HCT116 (cell line): ENCODE results near the gene TFDP1. TPM values are rescaled to one million over a fixed set of nuclear protein-coding genes. Genes with fewer than 3 reads are reported as not detected.

Source experiments
- total RNA-seq: library from RNA; stranded (reverse); gene quantifications from one replicate; pipeline ENCODE4 v1.2.1, GENCODE V29; 2021; ENCODE audit not compliant: unreplicated experiment

TFDP1 gene
- total RNA-seq, 1 experiment from 2014 or later = 169 TPM

Other genes starting within 250 kb of the TFDP1 start
- 30.3 TPM for gene GRTP1, start 220.6 kb upstream of the TFDP1 start, total RNA-seq
- gene ADPRHL1, start 131.3 kb upstream of the TFDP1 start, total RNA-seq = 12.6 TPM
- gene DCUN1D2, start 94.0 kb upstream of the TFDP1 start, total RNA-seq = 25.4 TPM
- gene ATP4B, start 73.4 kb downstream of the TFDP1 start, total RNA-seq = not detected
- not detected for gene GRK1, start 82.5 kb downstream of the TFDP1 start, total RNA-seq
- 7.7 TPM for gene TMEM255B, start 174.5 kb downstream of the TFDP1 start, total RNA-seq